Measurements from ENCODE around the gene ELF5.

Gene ELF5

DNA sequence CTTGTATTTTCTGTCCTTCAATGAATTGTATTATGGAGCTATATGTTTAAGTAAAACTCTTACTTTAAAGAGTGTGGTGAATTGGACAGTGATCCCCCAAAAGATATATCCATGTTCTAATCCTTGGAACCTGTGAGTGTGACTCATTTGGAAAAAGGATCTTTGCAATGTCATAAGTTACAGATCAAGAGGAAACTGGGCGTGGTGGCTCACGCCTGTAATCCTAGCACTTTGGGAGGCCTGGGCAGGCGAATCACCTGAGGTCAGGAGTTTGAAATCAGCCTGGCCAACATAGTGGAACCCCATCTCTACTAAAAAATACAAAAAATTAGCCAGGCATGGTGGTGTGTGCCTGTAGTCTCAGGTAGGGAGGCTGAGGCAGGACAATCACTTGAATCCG is 36.7 kb downstream of the ELF5 start:
- H3K9me3 ChIP-seq (ENCODE audit: control insufficient read depth, insufficient read depth, low read length) = no peaks in the 10 kb centered on the region
- no peak for DNase-seq (ENCODE audit: low read depth, low spot score)
- no peaks in the 10 kb centered on the region for H3K4me1 ChIP-seq (ENCODE audit: control insufficient read depth, insufficient read depth, low read length)
- WGBS (ENCODE audit: insufficient coverage, insufficient read length) = no CpG with 5 or more reads among the region's 4 CpGs
- H3K27me3 ChIP-seq (ENCODE audit: control insufficient read depth, insufficient read depth, low read length) = no peaks in the 10 kb centered on the region
- no peak overlapping the region for H3K27ac ChIP-seq (ENCODE audit: low read length)
- no peak overlapping the region for H3K4me3 ChIP-seq (ENCODE audit: low read length)
- H3K36me3 ChIP-seq (ENCODE audit: control insufficient read depth, insufficient read depth, low read length) = no peaks in the 10 kb centered on the region

GRCh38 chr11:34475656-34476055 is 37.9 kb downstream of the ELF5 start:
- H3K36me3 ChIP-seq (ENCODE audit: control insufficient read depth, insufficient read depth, low read length) = no peaks in the 10 kb centered on the region
- no peak for DNase-seq (ENCODE audit: low read depth, low spot score)
- WGBS (ENCODE audit: insufficient coverage, insufficient read length) = no CpG with 5 or more reads among the region's 3 CpGs
- no peaks in the 10 kb centered on the region for H3K27me3 ChIP-seq (ENCODE audit: control insufficient read depth, insufficient read depth, low read length)
- no peak overlapping the region for H3K27ac ChIP-seq (ENCODE audit: low read length)
- no peaks in the 10 kb centered on the region for H3K4me1 ChIP-seq (ENCODE audit: control insufficient read depth, insufficient read depth, low read length)
- no peaks in the 10 kb centered on the region for H3K9me3 ChIP-seq (ENCODE audit: control insufficient read depth, insufficient read depth, low read length)
- H3K4me3 ChIP-seq (ENCODE audit: low read length) = no peak overlapping the region

- no peaks in the 10 kb centered on the region for H3K27me3 ChIP-seq (ENCODE audit: control insufficient read depth, insufficient read depth, low read length)
- H3K36me3 ChIP-seq (ENCODE audit: control insufficient read depth, insufficient read depth, low read length) = no peaks in the 10 kb centered on the region
- WGBS (ENCODE audit: insufficient coverage, insufficient read length) = no CpG with 5 or more reads among the region's 4 CpGs
- H3K4me3 ChIP-seq (ENCODE audit: low read length) = no peak overlapping the region
- no peak for DNase-seq (ENCODE audit: low read depth, low spot score)
- H3K9me3 ChIP-seq (ENCODE audit: control insufficient read depth, insufficient read depth, low read length) = no peaks in the 10 kb centered on the region
- H3K4me1 ChIP-seq (ENCODE audit: control insufficient read depth, insufficient read depth, low read length) = no peaks in the 10 kb centered on the region
- H3K27ac ChIP-seq (ENCODE audit: low read length) = no peak overlapping the region
Observed at GRCh38 chr11:34473603-34474169, 39.9 kb downstream of the ELF5 start.

DNA sequence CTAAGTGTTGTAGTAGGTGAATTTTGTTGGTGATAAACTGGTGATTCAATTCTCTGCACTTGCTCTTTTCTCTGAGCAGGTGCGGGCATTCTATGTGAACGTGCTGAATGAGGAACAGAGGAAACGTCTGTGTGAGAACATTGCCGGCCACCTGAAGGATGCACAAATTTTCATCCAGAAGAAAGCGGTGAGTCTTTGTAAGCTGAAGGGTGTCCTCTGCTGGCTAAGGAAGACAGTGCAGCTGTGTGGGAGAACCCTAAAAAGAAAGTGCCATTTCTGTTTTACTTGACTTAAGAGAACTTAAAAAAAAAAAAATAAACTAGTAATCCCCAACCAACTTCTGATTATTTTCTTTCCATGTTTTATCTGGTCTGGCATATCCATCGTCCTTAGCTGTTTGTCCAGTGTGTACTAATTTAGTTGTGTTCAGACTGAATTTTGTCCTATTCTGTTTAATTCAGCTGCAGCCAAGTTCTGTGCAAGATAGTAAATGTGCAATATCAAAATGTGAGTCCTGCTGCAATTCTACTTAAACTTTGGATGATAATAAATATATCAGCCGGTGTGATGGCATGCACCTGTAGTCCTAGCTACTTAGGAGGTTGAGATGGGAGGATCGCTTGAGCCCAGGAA is 45.3 kb downstream of the ELF5 start:
- no CpG with 5 or more reads among the region's 8 CpGs for WGBS (ENCODE audit: insufficient coverage, insufficient read length)
- peak; percentile 13 for DNase-seq (ENCODE audit: low read depth, low spot score)
- no peak overlapping the region for H3K27ac ChIP-seq (ENCODE audit: low read length)
- no peaks in the 10 kb centered on the region for H3K9me3 ChIP-seq (ENCODE audit: control insufficient read depth, insufficient read depth, low read length)
- H3K4me3 ChIP-seq (ENCODE audit: low read length) = no peak overlapping the region
- no peaks in the 10 kb centered on the region for H3K4me1 ChIP-seq (ENCODE audit: control insufficient read depth, insufficient read depth, low read length)
- no peaks in the 10 kb centered on the region for H3K36me3 ChIP-seq (ENCODE audit: control insufficient read depth, insufficient read depth, low read length)
- H3K27me3 ChIP-seq (ENCODE audit: control insufficient read depth, insufficient read depth, low read length) = no peaks in the 10 kb centered on the region

DNA sequence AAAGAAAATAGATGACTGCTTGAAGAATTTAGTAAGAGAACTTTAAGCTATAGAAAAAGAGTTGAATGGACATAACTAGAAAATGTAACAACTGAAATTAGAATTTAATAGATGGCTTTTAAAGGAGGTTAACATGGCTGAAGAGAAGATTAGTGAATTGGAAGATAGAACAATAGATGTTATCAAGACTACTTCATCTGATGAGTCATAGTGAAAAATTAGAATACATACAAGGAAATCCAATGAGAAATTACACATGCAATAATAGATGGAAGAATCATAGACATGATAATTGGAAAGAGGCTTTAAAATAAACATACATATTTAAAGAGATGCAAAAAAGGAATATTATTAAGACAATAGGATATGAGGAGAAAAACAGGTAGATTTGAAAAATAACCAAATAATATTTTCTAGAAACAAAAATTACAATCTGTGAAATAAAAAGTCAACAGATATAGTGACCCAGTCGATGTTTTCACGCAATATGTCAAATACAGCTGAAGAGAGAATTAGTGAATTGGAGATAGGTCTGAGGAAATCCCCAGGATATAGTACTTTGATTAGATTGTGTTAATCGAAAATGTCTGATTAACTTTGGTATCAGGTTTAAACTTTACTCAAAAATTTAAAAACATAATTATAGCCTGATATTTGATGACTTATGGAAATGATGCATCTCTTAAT is 46.6 kb downstream of the ELF5 start:
- DNase-seq (ENCODE audit: low read depth, low spot score) = no peak
- Histone ChIP-seq H3K27me3 (ENCODE audit: control insufficient read depth, insufficient read depth, low read length) (no peaks in the 10 kb centered on the region), H3K4me1 (ENCODE audit: control insufficient read depth, insufficient read depth, low read length) (no peaks in the 10 kb centered on the region), H3K4me3 (ENCODE audit: low read length) (no peak overlapping the region), H3K9me3 (ENCODE audit: control insufficient read depth, insufficient read depth, low read length) (no peaks in the 10 kb centered on the region), H3K27ac (ENCODE audit: low read length) (no peak overlapping the region), H3K36me3 (ENCODE audit: control insufficient read depth, insufficient read depth, low read length) (no peaks in the 10 kb centered on the region; the same call in 1 of the 2 replicates)
- WGBS (ENCODE audit: insufficient coverage, insufficient read length) = no CpG with 5 or more reads among the region's 3 CpGs

- Histone ChIP-seq H3K36me3 (ENCODE audit: control insufficient read depth, insufficient read depth, low read length) (no peaks in the 10 kb centered on the region; the same call in 1 of the 2 replicates), H3K4me3 (ENCODE audit: low read length) (no peak overlapping the region)
- no peak for DNase-seq (ENCODE audit: low read depth, low spot score)
Observed at GRCh38 chr11:34464591-34465051, 49.0 kb downstream of the ELF5 start.

GRCh38 chr11:34461215-34461614 is 52.4 kb downstream of the ELF5 start:
- H3K4me1 ChIP-seq (ENCODE audit: control insufficient read depth, insufficient read depth, low read length) = no peaks in the 10 kb centered on the region
- H3K27me3 ChIP-seq (ENCODE audit: control insufficient read depth, insufficient read depth, low read length) = no peaks in the 10 kb centered on the region
- no peaks in the 10 kb centered on the region; the same call in 1 of the 2 replicates for H3K36me3 ChIP-seq (ENCODE audit: control insufficient read depth, insufficient read depth, low read length)
- no peaks in the 10 kb centered on the region for H3K9me3 ChIP-seq (ENCODE audit: control insufficient read depth, insufficient read depth, low read length)
- WGBS (ENCODE audit: insufficient coverage, insufficient read length) = no CpG with 5 or more reads among the region's 14 CpGs
- no peak overlapping the region for H3K27ac ChIP-seq (ENCODE audit: low read length)
- no peak for DNase-seq (ENCODE audit: low read depth, low spot score)
- no peak overlapping the region for H3K4me3 ChIP-seq (ENCODE audit: low read length)

More at GRCh38 chr11:34464591-34465051, 49.0 kb downstream of the ELF5 start:
- Histone ChIP-seq H3K9me3 (ENCODE audit: control insufficient read depth, insufficient read depth, low read length) (no peaks in the 10 kb centered on the region), H3K4me1 (ENCODE audit: control insufficient read depth, insufficient read depth, low read length) (no peaks in the 10 kb centered on the region), H3K27ac (ENCODE audit: low read length) (no peak overlapping the region), H3K27me3 (ENCODE audit: control insufficient read depth, insufficient read depth, low read length) (no peaks in the 10 kb centered on the region)
- no CpG with 5 or more reads among the region's 7 CpGs for WGBS (ENCODE audit: insufficient coverage, insufficient read length)

DNA sequence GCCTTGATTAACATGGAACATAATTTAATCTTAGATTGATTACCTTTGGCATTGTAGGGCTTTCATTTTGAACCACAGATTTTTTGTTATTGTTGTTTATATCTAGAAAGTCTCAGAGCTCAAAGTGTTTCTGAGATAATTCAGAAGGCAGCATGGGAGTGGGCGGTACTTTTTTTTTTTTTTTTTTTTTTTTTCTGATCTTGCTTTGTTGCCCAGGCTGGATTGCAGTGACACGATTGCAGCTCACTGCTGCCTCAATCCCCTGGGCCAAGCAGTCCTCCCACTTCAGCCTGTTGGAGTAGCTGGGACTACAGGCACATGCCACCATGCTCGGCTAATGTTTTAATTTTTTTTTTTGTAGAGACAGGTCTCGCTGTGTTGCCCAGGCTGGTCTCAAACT is 53.3 kb downstream of the ELF5 start:
- Histone ChIP-seq H3K9me3 (ENCODE audit: control insufficient read depth, insufficient read depth, low read length) (no peaks in the 10 kb centered on the region), H3K4me3 (ENCODE audit: low read length) (no peak overlapping the region), H3K36me3 (ENCODE audit: control insufficient read depth, insufficient read depth, low read length) (no peaks in the 10 kb centered on the region; the same call in 1 of the 2 replicates), H3K27me3 (ENCODE audit: control insufficient read depth, insufficient read depth, low read length) (no peaks in the 10 kb centered on the region), H3K4me1 (ENCODE audit: control insufficient read depth, insufficient read depth, low read length) (no peaks in the 10 kb centered on the region), H3K27ac (ENCODE audit: low read length) (no peak overlapping the region)
- no peak for DNase-seq (ENCODE audit: low read depth, low spot score)
- WGBS (ENCODE audit: insufficient coverage, insufficient read length) = no CpG with 5 or more reads among the region's 4 CpGs

DNA sequence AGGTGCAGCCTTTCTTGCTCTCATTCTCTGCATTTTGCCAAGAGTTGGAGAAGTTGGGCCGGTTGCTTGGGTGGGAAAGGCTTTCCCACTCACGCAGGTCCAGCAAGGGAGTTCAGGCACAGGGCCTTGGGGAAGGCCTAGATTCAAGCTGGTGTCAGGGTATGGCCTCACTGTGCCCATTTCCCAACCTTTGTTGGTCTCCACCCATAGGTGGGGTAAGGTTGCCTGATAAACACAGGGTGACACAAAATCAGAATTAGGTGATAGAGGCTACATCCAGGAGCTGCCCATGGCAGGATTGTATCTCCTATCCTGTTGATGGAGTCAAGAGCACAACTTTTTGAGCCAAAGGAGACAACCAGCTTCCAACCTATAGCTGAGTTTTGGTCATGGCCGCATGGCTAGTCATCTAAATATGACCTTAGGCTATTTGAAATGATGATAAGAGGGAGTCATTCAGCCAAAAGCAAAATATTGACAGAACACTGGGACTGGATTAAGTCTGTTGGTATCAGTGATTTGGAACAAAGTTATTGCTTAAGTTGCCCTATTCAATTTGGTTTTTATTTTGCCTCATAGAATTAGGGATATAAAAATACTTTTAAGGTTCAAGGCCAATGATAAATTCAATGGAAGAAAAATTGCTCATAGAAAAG is 54.0 kb downstream of the ELF5 start:
- Histone ChIP-seq H3K27ac (ENCODE audit: low read length) (no peak overlapping the region), H3K36me3 (ENCODE audit: control insufficient read depth, insufficient read depth, low read length) (no peaks in the 10 kb centered on the region; the same call in 1 of the 2 replicates), H3K4me1 (ENCODE audit: control insufficient read depth, insufficient read depth, low read length) (no peaks in the 10 kb centered on the region), H3K4me3 (ENCODE audit: low read length) (no peak overlapping the region), H3K27me3 (ENCODE audit: control insufficient read depth, insufficient read depth, low read length) (no peaks in the 10 kb centered on the region), H3K9me3 (ENCODE audit: control insufficient read depth, insufficient read depth, low read length) (no peaks in the 10 kb centered on the region)
- DNase-seq (ENCODE audit: low read depth, low spot score) = no peak
- no CpG with 5 or more reads among the region's 3 CpGs for WGBS (ENCODE audit: insufficient coverage, insufficient read length)

DNA sequence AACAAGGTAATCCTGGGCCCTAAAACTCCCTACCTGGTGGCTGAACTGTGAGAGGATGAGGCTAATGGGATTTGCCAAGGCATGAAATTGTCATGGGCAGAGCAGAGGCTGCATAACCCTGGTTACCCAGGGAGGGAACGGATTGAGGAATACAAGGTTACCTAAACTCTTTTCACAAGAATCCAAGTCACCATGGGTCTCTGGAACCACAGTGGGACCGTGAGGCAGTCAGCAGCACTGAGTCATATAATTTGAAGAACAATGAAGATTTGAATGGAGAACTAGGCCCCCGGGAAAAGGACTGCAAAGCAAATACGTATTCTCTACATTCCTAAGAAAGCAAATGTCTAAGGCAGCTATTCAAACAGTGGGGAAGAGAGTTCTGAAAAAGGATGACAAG is 55.1 kb downstream of the ELF5 start:
- H3K4me3 ChIP-seq (ENCODE audit: low read length) = no peak overlapping the region
- no CpG with 5 or more reads among the region's 4 CpGs for WGBS (ENCODE audit: insufficient coverage, insufficient read length)
- no peaks in the 10 kb centered on the region for H3K27me3 ChIP-seq (ENCODE audit: control insufficient read depth, insufficient read depth, low read length)
- no peak for DNase-seq (ENCODE audit: low read depth, low spot score)
- H3K4me1 ChIP-seq (ENCODE audit: control insufficient read depth, insufficient read depth, low read length) = no peaks in the 10 kb centered on the region
- no peaks in the 10 kb centered on the region; the same call in 1 of the 2 replicates for H3K36me3 ChIP-seq (ENCODE audit: control insufficient read depth, insufficient read depth, low read length)
- H3K9me3 ChIP-seq (ENCODE audit: control insufficient read depth, insufficient read depth, low read length) = no peaks in the 10 kb centered on the region
- no peak overlapping the region for H3K27ac ChIP-seq (ENCODE audit: low read length)
